ENCODE data around the gene CYTH1.

CYTH1 gene

DNA sequence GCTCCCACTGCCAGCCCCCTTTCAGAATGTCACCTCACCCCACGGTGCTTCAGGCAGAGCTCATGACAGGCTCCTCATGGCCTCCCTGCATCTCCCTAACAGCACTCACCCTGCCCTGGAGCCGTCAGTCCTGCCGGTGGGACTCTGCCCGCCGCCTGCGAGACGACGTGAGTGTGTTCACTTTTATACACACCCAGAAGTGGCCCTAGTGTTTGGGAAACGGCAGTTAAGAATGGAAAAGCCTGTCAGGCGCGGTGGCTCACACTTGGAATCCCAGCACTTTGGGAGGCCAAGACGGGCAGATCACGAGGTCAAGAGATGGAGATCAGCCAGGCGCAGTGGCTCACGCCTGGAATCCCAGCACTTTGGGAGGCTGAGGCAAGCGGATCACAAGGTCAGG lies 12.3 kb upstream of the CYTH1 start:
- no peaks in the 10 kb centered on the region for H3K9me3 ChIP-seq (ENCODE audit: insufficient read depth, low read length, severe bottlenecking)
- H3K36me3 ChIP-seq (ENCODE audit: insufficient read depth, low read length), result peaks cover 67% of the 10 kb centered on the region
- TF ChIP-seq, protein P1, sequence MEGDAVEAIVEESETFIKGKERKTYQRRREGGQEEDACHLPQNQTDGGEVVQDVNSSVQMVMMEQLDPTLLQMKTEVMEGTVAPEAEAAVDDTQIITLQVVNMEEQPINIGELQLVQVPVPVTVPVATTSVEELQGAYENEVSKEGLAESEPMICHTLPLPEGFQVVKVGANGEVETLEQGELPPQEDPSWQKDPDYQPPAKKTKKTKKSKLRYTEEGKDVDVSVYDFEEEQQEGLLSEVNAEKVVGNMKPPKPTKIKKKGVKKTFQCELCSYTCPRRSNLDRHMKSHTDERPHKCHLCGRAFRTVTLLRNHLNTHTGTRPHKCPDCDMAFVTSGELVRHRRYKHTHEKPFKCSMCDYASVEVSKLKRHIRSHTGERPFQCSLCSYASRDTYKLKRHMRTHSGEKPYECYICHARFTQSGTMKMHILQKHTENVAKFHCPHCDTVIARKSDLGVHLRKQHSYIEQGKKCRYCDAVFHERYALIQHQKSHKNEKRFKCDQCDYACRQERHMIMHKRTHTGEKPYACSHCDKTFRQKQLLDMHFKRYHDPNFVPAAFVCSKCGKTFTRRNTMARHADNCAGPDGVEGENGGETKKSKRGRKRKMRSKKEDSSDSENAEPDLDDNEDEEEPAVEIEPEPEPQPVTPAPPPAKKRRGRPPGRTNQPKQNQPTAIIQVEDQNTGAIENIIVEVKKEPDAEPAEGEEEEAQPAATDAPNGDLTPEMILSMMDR (IDR thresholded peaks at IDR 0.05; ENCODE audit: borderline replicate concordance, extremely low read depth, low read length, poor library complexity, severe bottlenecking), result no peak
- TF ChIP-seq EZH2 (IDR thresholded peaks at IDR 0.05; ENCODE audit: borderline replicate concordance, low read depth, low read length, severe bottlenecking), result no peak
- DNase-seq, result no peak
- no peak overlapping the region for H2AFZ ChIP-seq (ENCODE audit: low read depth, low read length)
- ATAC-seq (ENCODE audit: insufficient read depth, low read depth), result no peak
- no peak overlapping the region for H3K27ac ChIP-seq (ENCODE audit: low read length)
- H3K9ac ChIP-seq (ENCODE audit: low read depth, low read length), result no peak overlapping the region
- no peaks in the 10 kb centered on the region for H3K27me3 ChIP-seq (ENCODE audit: insufficient read depth, low read length, poor library complexity)
- no peak overlapping the region for H3K4me3 ChIP-seq (ENCODE audit: low read depth in 1 of 2, low read length in 2 of 2)
- H3K79me2 ChIP-seq (ENCODE audit: insufficient read depth, low read length), result no peaks in the 10 kb centered on the region
- no peaks in the 10 kb centered on the region for H3K4me1 ChIP-seq (ENCODE audit: insufficient read depth, low read length)
- H3K4me2 ChIP-seq (ENCODE audit: insufficient read depth, low read length), result no peak overlapping the region
- H4K20me1 ChIP-seq (ENCODE audit: insufficient read depth, low read length), result peaks cover 9% of the 10 kb centered on the region

DNA sequence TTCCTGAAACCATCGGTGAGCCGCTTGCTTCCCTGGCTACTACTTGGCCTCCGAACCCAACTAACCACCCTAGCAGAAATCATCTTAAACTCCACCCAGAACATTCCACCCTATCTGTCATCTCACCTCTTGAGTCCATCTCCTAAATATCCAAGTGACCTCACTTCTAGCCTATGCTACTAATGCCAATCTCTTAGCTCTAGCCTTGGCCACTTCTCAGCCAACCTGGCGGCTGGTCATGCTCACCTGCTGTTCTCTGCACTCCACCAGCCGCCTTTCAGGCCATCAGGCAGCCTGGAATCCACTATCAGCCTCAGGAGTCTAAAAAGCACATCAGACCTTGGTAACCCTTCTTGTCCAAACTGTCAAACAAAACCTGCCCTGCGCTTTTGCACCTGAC lies 11.9 kb upstream of the CYTH1 start:
- Histone ChIP-seq H3K4me3 (ENCODE audit: low read depth in 1 of 2, low read length in 2 of 2) (no peak overlapping the region), H3K79me2 (ENCODE audit: insufficient read depth, low read length) (no peaks in the 10 kb centered on the region), H2AFZ (ENCODE audit: low read depth, low read length) (no peak overlapping the region), H4K20me1 (ENCODE audit: insufficient read depth, low read length) (peaks cover 5% of the 10 kb centered on the region), H3K36me3 (ENCODE audit: insufficient read depth, low read length) (peaks cover 63% of the 10 kb centered on the region), H3K27me3 (ENCODE audit: insufficient read depth, low read length, poor library complexity) (no peaks in the 10 kb centered on the region), H3K9me3 (ENCODE audit: insufficient read depth, low read length, severe bottlenecking) (no peaks in the 10 kb centered on the region), H3K4me1 (ENCODE audit: insufficient read depth, low read length) (no peaks in the 10 kb centered on the region), H3K4me2 (ENCODE audit: insufficient read depth, low read length) (no peak overlapping the region), H3K9ac (ENCODE audit: low read depth, low read length) (no peak overlapping the region), H3K27ac (ENCODE audit: low read length) (no peak overlapping the region)
- no peak for ATAC-seq (ENCODE audit: insufficient read depth, low read depth)
- no peak for TF ChIP-seq EZH2 (IDR thresholded peaks at IDR 0.05; ENCODE audit: borderline replicate concordance, low read depth, low read length, severe bottlenecking)
- TF ChIP-seq, protein P1 (IDR thresholded peaks at IDR 0.05; ENCODE audit: borderline replicate concordance, extremely low read depth, low read length, poor library complexity, severe bottlenecking), result no peak
- DNase-seq, result no peak

DNA sequence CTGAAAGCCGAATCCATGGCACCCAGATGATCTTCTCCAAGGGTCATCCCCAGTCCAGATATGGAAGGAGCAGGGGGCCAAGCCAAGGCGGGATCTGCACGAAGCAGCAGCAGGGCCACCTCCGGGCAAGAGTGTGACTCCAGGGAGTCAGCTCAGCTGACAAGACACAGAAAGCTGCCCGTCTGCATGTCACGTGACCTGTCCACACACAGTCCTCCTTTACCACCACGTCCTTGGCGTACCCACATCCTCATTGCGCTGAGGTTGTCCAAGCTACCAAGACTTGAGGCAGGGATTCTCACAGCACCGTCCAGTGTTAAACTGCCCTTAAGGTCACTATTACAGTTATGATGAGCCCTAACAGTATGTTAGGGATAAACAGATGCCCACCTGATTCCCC lies 11.3 kb upstream of the CYTH1 start:
- Histone ChIP-seq H3K36me3 (ENCODE audit: insufficient read depth, low read length) (peaks cover 57% of the 10 kb centered on the region), H3K9ac (ENCODE audit: low read depth, low read length) (no peak overlapping the region), H3K27ac (ENCODE audit: low read length) (no peak overlapping the region), H3K4me2 (ENCODE audit: insufficient read depth, low read length) (no peak overlapping the region), H4K20me1 (ENCODE audit: insufficient read depth, low read length) (peaks cover 5% of the 10 kb centered on the region), H3K9me3 (ENCODE audit: insufficient read depth, low read length, severe bottlenecking) (no peaks in the 10 kb centered on the region), H3K4me3 (ENCODE audit: low read depth in 1 of 2, low read length in 2 of 2) (no peak overlapping the region), H3K79me2 (ENCODE audit: insufficient read depth, low read length) (no peaks in the 10 kb centered on the region), H3K4me1 (ENCODE audit: insufficient read depth, low read length) (no peaks in the 10 kb centered on the region), H2AFZ (ENCODE audit: low read depth, low read length) (no peak overlapping the region), H3K27me3 (ENCODE audit: insufficient read depth, low read length, poor library complexity) (no peaks in the 10 kb centered on the region)
- no peak for TF ChIP-seq EZH2 (IDR thresholded peaks at IDR 0.05; ENCODE audit: borderline replicate concordance, low read depth, low read length, severe bottlenecking)
- TF ChIP-seq, protein P1 (IDR thresholded peaks at IDR 0.05; ENCODE audit: borderline replicate concordance, extremely low read depth, low read length, poor library complexity, severe bottlenecking), result no peak
- ATAC-seq (ENCODE audit: insufficient read depth, low read depth), result no peak
- no peak for DNase-seq

Measured in DND-41 (cell line).